ENCODE data around the gene TBXAS1.
"Not testable (repeated sequence)": the region's sequence is repeated elsewhere in the genome, so short reads cannot be mapped to it uniquely, and the experiment has no call there.

TBXAS1 gene

DNA sequence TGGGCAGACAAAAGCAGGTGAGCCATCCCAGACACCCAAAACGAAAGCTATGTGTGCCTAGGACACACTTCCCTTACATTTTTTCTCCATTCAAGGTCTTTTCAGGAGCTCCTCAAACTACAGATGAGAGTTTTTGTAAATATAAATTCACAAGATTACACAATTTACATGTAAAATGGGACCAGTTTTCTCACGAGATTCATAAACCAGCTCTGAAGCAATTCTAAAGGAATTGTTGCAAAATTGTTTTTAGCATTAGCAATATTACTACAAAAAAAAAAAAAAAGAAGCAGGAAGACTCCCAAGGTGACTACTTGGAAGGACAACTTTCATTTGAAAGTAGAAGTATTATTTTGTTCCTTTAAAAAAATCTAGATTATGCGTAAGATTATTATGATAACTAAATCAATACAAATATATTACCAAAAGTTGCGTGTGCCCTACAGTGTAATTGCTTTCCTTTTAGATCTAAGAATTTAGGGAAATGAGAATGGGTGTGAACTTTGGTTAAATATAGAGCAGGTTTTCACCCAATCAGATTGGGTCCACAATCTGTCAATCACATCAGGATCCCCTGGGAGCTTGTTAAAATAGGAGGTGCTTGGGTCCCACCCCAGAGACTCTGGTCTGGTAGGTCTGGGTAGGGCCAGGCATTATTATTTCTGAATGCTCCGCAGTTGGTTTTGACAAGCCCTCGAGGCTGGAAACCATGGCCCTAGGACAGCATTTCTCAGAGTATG, 72.2 kb downstream of the TBXAS1 start:
- Histone ChIP-seq H3K27ac (ENCODE audit: low read depth, low read length, severe bottlenecking) (no peak overlapping the region), H3K9me3 (ENCODE audit: control insufficient read depth, low read length) (no peaks in the 10 kb centered on the region), H3K36me3 (ENCODE audit: control insufficient read depth, insufficient read depth, low read length) (no peaks in the 10 kb centered on the region), H3K4me3 (ENCODE audit: extremely low read depth, insufficient read depth, low read length, poor library complexity, severe bottlenecking) (no peak overlapping the region), H3K4me1 (ENCODE audit: control insufficient read depth, insufficient read depth, low read length, poor library complexity, severe bottlenecking) (no peaks in the 10 kb centered on the region)
- 83 to 88% methylated on average over 1 to 2 of the region's 6 CpGs for WGBS, 2 experiments (ENCODE audit: insufficient coverage in 2 of 2)

DNA sequence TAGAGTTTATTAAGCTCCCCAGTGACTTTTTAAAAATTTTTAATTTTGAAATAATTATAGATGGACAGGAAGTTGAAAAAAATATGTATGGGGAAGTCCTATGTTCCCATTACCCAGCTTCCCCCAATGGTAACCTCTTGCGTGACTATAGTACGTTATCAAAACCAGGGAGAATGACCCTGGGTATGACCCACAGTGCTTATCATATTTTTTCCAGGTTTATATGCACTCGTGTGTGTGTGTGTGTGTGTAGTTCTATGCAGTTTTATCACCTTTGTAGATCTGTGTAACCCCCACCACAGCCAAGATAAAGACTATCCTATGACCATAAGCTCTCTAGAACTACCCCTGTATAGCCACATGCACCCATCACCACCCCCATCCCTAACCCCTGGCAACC, 72.8 kb downstream of the TBXAS1 start:
- H3K9me3 ChIP-seq (ENCODE audit: control insufficient read depth, low read length) = no peaks in the 10 kb centered on the region
- no peaks in the 10 kb centered on the region for H3K4me1 ChIP-seq (ENCODE audit: control insufficient read depth, insufficient read depth, low read length, poor library complexity, severe bottlenecking)
- H3K36me3 ChIP-seq (ENCODE audit: control insufficient read depth, insufficient read depth, low read length) = no peaks in the 10 kb centered on the region
- whole genome bisulfite sequencing, 2 experiments (ENCODE audit: insufficient coverage in 2 of 2) = no CpG with 5 or more reads among the region's 3 CpGs
- no peak overlapping the region for H3K27ac ChIP-seq (ENCODE audit: low read depth, low read length, severe bottlenecking)
- no peak overlapping the region for H3K4me3 ChIP-seq (ENCODE audit: extremely low read depth, insufficient read depth, low read length, poor library complexity, severe bottlenecking)

GRCh38 chr7:139902436-139903102, 73.5 kb downstream of the TBXAS1 start:
- no peaks in the 10 kb centered on the region for H3K36me3 ChIP-seq (ENCODE audit: control insufficient read depth, insufficient read depth, low read length)
- no peak overlapping the region for H3K4me3 ChIP-seq (ENCODE audit: extremely low read depth, insufficient read depth, low read length, poor library complexity, severe bottlenecking)
- H3K9me3 ChIP-seq (ENCODE audit: control insufficient read depth, low read length) = no peaks in the 10 kb centered on the region
- no peaks in the 10 kb centered on the region for H3K4me1 ChIP-seq (ENCODE audit: control insufficient read depth, insufficient read depth, low read length, poor library complexity, severe bottlenecking)
- 100% methylated on average over 1 of the region's 4 CpGs; no CpG with 5 or more reads in 1 of the 2 experiments for WGBS, 2 experiments (ENCODE audit: insufficient coverage in 2 of 2)
- H3K27ac ChIP-seq (ENCODE audit: low read depth, low read length, severe bottlenecking) = no peak overlapping the region

DNA sequence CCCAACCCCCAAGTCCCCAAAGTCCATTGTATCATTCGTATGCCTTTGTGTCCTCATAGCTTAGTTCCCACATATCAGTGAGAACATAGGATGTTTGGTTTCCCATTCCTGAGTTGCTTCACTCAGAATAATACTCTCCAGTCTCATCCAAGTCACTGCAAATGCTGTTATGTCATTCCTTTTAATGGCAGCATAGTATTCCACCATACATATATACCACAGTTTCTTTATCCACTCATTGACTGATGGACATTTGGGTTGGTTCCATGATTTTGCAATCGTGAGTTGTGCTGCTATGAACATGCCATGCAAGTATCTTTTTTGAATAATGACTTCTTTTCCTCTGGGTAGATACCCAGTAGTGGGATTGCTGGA, 74.0 kb downstream of the TBXAS1 start:
- H3K27ac ChIP-seq (ENCODE audit: low read depth, low read length, severe bottlenecking); H3K4me1 ChIP-seq (ENCODE audit: control insufficient read depth, insufficient read depth, low read length, poor library complexity, severe bottlenecking); H3K9me3 ChIP-seq (ENCODE audit: control insufficient read depth, low read length); H3K4me3 ChIP-seq (ENCODE audit: extremely low read depth, insufficient read depth, low read length, poor library complexity, severe bottlenecking); H3K36me3 ChIP-seq (ENCODE audit: control insufficient read depth, insufficient read depth, low read length): not testable (repeated sequence)
- 90 to 100% methylated on average over 2 of the region's 2 CpGs for WGBS, 2 experiments (ENCODE audit: insufficient coverage in 2 of 2)

DNA sequence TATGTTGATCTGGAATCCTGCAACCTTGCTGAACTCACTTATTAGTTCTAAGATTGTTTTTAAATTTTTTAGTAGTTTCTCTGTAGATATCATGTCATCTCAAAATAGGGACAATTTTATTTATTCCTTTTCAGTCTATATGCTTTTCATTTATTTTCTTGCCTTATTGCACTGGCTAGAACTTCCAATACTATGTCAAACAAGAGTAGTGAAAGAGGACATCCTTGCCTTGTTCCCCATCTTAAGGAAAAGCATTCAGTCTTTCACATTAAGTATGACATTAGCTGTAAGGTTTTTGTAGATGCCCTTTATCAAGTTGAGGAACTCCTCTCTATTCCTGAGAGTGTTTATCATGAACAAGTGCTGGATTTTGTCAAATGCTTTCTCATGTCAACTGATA, 77.8 kb downstream of the TBXAS1 start:
- Histone ChIP-seq H3K4me3 (ENCODE audit: extremely low read depth, insufficient read depth, low read length, poor library complexity, severe bottlenecking) (no peak overlapping the region), H3K27ac (ENCODE audit: low read depth, low read length, severe bottlenecking) (no peak overlapping the region), H3K4me1 (ENCODE audit: control insufficient read depth, insufficient read depth, low read length, poor library complexity, severe bottlenecking) (no peaks in the 10 kb centered on the region), H3K9me3 (ENCODE audit: control insufficient read depth, low read length) (no peaks in the 10 kb centered on the region), H3K36me3 (ENCODE audit: control insufficient read depth, insufficient read depth, low read length) (no peaks in the 10 kb centered on the region)

- Histone ChIP-seq H3K4me3 (ENCODE audit: extremely low read depth, insufficient read depth, low read length, poor library complexity, severe bottlenecking) (no peak overlapping the region), H3K36me3 (ENCODE audit: control insufficient read depth, insufficient read depth, low read length) (no peaks in the 10 kb centered on the region), H3K27ac (ENCODE audit: low read depth, low read length, severe bottlenecking) (no peak overlapping the region), H3K4me1 (ENCODE audit: control insufficient read depth, insufficient read depth, low read length, poor library complexity, severe bottlenecking) (no peaks in the 10 kb centered on the region), H3K9me3 (ENCODE audit: control insufficient read depth, low read length) (no peaks in the 10 kb centered on the region)
These were observed 79.7 kb downstream of the TBXAS1 start for GRCh38 chr7:139908792-139909191.

DNA sequence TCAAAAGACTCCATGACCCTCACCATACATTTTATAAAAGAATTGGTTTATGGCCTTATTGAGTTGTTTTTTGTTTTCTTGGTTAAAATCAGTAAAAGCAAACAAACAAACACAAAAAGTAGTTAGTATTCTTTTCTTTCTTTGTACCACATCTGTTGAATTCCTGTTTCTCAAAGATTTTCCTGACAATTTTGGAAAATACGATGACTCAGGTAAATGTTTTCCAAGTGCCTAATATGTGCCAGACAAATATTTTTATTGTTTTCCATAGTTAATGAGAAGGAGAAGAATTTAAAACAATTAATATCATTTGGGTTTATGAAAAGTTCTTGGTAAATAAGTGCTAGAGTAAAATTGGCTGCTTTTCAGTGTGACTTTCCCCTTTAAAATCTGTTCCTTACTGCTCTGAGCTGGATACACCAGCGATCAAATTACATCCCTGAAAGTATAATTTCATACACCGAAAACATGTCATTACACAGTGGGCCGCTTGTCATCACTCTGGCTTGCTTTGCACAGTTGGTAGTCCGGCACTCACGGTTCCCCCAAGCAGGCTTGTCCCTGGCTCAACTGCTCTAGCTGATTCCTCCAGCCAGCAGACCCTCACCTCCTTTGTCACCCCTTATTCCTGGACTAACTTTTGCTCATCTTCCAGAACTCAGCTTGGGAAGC, 80.5 kb downstream of the TBXAS1 start:
- WGBS, 2 experiments (ENCODE audit: insufficient coverage in 2 of 2) = 91 to 96% methylated on average over 5 to 6 of the region's 6 CpGs
- Histone ChIP-seq H3K36me3 (ENCODE audit: control insufficient read depth, insufficient read depth, low read length) (no peaks in the 10 kb centered on the region), H3K4me3 (ENCODE audit: extremely low read depth, insufficient read depth, low read length, poor library complexity, severe bottlenecking) (no peak overlapping the region), H3K27ac (ENCODE audit: low read depth, low read length, severe bottlenecking) (no peak overlapping the region), H3K4me1 (ENCODE audit: control insufficient read depth, insufficient read depth, low read length, poor library complexity, severe bottlenecking) (no peaks in the 10 kb centered on the region), H3K9me3 (ENCODE audit: control insufficient read depth, low read length) (no peaks in the 10 kb centered on the region)

GRCh38 chr7:139913021-139913844, 84.2 kb downstream of the TBXAS1 start:
- Histone ChIP-seq H3K4me1 (ENCODE audit: control insufficient read depth, insufficient read depth, low read length, poor library complexity, severe bottlenecking) (peaks cover 9% of the 10 kb centered on the region), H3K27ac (ENCODE audit: low read depth, low read length, severe bottlenecking) (no peak overlapping the region), H3K4me3 (ENCODE audit: extremely low read depth, insufficient read depth, low read length, poor library complexity, severe bottlenecking) (no peak overlapping the region), H3K36me3 (ENCODE audit: control insufficient read depth, insufficient read depth, low read length) (no peaks in the 10 kb centered on the region), H3K9me3 (ENCODE audit: control insufficient read depth, low read length) (no peaks in the 10 kb centered on the region)
- WGBS, 2 experiments (ENCODE audit: insufficient coverage in 2 of 2) = 91 to 92% methylated on average over 9 of the region's 11 CpGs

DNA sequence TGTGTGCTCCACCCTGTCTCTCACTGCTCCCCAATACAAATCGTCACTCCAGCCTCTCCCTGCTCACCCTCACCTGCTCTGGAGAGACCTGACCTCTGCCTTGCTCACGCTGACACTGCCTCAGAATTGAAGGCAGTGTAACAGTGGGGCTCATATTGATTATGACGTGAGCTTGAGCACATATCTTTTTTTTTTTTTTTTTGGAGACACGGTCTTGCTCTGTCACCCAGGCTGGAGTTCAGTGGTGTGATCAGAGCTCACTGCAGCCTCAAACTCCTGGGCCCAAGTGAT, 84.7 kb downstream of the TBXAS1 start:
- Histone ChIP-seq H3K4me3 (ENCODE audit: extremely low read depth, insufficient read depth, low read length, poor library complexity, severe bottlenecking) (no peak overlapping the region), H3K9me3 (ENCODE audit: control insufficient read depth, low read length) (no peaks in the 10 kb centered on the region), H3K36me3 (ENCODE audit: control insufficient read depth, insufficient read depth, low read length) (no peaks in the 10 kb centered on the region), H3K27ac (ENCODE audit: low read depth, low read length, severe bottlenecking) (no peak overlapping the region), H3K4me1 (ENCODE audit: control insufficient read depth, insufficient read depth, low read length, poor library complexity, severe bottlenecking) (peaks cover 9% of the 10 kb centered on the region)
- 90 to 100% methylated on average over 2 of the region's 4 CpGs for WGBS, 2 experiments (ENCODE audit: insufficient coverage in 2 of 2)

DNA sequence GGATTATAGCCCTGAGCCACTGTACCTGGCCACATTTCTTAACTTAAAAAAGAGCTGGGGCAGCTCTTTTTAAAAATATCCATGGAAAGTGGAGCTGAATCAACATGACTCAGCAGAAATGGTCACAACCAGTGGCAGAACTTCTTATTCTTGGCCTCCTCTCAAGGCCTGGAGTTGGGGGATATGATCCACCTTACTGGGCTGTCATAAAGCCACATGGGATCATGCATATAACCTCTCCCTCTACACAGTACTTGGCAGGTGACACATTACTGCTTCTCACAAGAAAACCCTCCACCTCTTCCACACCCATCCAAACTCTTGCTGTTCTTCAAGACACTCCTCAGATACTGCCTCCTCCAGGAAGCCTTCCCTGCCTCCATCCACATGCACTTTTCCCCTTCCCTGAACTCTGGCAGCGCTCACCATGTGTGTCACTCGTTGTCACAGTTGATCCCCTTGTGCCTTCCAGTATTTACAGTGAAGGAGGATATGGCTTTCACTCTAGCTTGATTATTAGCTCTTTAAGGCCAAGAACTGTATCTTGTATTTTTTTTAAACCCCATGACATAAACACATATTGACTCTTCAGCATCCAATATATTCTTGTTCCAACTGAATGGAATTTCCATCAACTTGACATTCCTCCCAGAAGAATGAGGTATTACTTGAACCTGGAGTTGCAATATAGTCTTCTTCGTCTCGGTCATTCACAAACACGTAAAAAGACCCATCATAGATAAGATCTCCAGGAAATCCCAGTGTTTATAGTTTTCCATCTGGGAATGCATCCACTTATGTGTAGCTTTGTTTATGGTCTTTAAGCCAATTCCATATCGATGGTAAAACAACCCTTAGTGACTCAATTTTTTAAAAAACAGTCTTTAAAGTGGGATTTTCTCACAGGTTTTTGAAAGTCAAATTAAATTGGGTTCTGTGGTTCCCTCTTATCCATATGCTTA, 85.5 kb downstream of the TBXAS1 start:
- Histone ChIP-seq H3K36me3 (ENCODE audit: control insufficient read depth, insufficient read depth, low read length) (no peaks in the 10 kb centered on the region), H3K4me3 (ENCODE audit: extremely low read depth, insufficient read depth, low read length, poor library complexity, severe bottlenecking) (no peak overlapping the region), H3K9me3 (ENCODE audit: control insufficient read depth, low read length) (no peaks in the 10 kb centered on the region), H3K27ac (ENCODE audit: low read depth, low read length, severe bottlenecking) (no peak overlapping the region), H3K4me1 (ENCODE audit: control insufficient read depth, insufficient read depth, low read length, poor library complexity, severe bottlenecking) (peaks cover 9% of the 10 kb centered on the region)
- 100% methylated on average over 2 to 4 of the region's 6 CpGs for WGBS, 2 experiments (ENCODE audit: insufficient coverage in 2 of 2)
